Mesothelial cell of epicardium (in vitro differentiated cells): Measurements from ENCODE around the gene EPHX1. TPM values are rescaled to one million over a fixed set of nuclear protein-coding genes. Genes with fewer than 3 reads are reported as not detected.

Experiments used
- DNase-seq, 2 experiments: peaks; one replicate each; pipeline ENCODE4 v3.0.0; 2021; ENCODE audit warnings: low spot score in 2 of 2; ENCODE audit not compliant: unreplicated experiment in 2 of 2
- H3K27ac Mint-ChIP-seq: 2 replicates; pipeline ENCODE4 v1.8.0; 2021; ENCODE audit warnings: mixed read lengths
- H3K27me3 Mint-ChIP-seq: 2 replicates; pipeline ENCODE4 v1.8.0; 2021; ENCODE audit warnings: low read depth, mixed read lengths
- H3K36me3 Mint-ChIP-seq: 2 replicates; pipeline ENCODE4 v1.8.0; 2021; ENCODE audit warnings: mixed read lengths
- H3K4me1 Mint-ChIP-seq: 2 replicates; pipeline ENCODE4 v1.8.0; 2021; ENCODE audit warnings: mixed read lengths
- H3K4me3 Mint-ChIP-seq: 2 replicates; pipeline ENCODE4 v1.8.0; 2021; ENCODE audit warnings: mild to moderate bottlenecking, moderate library complexity, mixed read lengths
- H3K9me3 Mint-ChIP-seq: 2 replicates; pipeline ENCODE4 v1.8.0; 2021; ENCODE audit warnings: mixed read lengths
- total RNA-seq: library from RNA; stranded (reverse); gene quantifications from 3 replicates; pipeline ENCODE4 v1.2.1, GENCODE V29; 2021
- TF ChIP-seq, protein P1 (sequence below): fragments of 200-600 bp; sonication (generic); IDR thresholded peaks from one replicate; pipeline ENCODE4 v1.5.0; 2021; ENCODE audit warnings: antibody characterized with exemption; ENCODE audit not compliant: unreplicated experiment

Gene EPHX1
- total RNA-seq, 1 donor from 2014 or later, result 35.9 TPM

DNA sequence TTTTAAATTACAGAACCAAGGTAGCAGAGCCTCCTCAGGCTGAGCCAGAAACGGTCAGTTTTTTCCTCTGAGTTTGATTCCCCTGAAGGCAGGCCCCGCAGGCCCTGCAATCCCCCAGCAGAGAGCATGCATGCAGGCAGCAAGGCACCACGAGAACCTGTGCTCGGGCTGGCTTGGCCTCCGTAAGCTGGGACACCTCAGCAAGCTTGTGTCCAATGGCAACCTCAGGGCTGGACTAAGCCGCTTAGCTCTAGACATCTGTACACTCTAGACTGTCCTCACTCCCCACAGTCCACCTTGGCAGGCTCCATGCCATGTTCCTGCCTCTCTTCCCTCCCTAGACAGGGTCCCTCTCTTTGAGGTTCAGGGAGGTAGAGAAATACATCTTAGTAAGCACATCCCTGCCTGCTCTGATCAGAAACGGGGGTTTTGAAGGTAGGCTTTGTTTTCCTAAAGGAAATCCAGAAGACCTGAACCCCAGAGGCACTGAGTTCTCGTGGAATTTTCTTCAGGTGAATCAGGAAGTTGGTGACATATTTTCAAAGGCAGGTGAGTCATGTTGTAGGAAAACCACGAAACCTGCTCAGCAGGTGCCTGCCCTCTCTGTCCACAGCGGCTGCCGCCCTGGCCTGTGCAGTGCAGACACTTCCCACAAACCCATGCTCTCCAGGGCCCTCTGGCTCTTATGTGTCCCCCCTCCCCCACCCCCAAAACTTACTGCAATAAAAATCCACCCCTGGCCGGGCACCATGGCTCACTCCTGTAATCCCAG, 65.3 kb downstream of the EPHX1 start:
- H3K4me3 Mint-ChIP-seq, result no peak overlapping the region
- no peaks in the 10 kb centered on the region for H3K27me3 Mint-ChIP-seq
- TF ChIP-seq, protein P1, sequence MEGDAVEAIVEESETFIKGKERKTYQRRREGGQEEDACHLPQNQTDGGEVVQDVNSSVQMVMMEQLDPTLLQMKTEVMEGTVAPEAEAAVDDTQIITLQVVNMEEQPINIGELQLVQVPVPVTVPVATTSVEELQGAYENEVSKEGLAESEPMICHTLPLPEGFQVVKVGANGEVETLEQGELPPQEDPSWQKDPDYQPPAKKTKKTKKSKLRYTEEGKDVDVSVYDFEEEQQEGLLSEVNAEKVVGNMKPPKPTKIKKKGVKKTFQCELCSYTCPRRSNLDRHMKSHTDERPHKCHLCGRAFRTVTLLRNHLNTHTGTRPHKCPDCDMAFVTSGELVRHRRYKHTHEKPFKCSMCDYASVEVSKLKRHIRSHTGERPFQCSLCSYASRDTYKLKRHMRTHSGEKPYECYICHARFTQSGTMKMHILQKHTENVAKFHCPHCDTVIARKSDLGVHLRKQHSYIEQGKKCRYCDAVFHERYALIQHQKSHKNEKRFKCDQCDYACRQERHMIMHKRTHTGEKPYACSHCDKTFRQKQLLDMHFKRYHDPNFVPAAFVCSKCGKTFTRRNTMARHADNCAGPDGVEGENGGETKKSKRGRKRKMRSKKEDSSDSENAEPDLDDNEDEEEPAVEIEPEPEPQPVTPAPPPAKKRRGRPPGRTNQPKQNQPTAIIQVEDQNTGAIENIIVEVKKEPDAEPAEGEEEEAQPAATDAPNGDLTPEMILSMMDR, result no peak
- no peak for DNase-seq
- H3K9me3 Mint-ChIP-seq, result no peaks in the 10 kb centered on the region
- H3K36me3 Mint-ChIP-seq, result peaks cover 14% of the 10 kb centered on the region
- peak overlapping the region; percentile 73 for H3K27ac Mint-ChIP-seq
- H3K4me1 Mint-ChIP-seq, result peaks cover 5% of the 10 kb centered on the region

DNA sequence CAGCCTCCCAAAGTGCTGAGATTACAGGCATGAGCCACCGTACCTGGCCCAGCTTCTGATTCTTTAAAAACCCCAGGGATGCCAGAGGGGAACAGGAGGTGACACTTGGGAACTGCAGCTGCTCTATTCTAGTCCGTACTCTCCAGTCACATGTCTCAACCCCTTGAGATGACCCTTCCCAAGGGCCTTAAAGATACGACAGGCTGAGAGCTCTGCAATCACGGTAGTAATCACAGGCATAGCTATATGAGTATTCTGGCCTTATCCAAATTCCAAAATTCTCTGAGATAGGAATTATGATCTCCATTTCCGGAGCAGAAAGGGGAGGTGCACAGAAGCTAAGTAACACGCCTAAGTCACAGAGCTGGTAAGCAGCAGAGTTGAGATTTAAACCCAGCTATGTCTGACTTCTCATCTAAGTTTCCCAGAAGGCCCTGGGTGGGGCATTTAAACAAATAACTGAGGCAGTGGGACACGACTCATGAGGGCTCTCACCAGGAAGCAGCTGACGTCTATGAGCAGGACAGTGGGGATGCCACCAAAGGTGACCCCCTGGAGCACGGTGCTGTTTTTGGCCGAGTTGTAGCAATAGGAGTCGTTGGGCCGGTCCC, 67.1 kb downstream of the EPHX1 start:
- peaks cover 15% of the 10 kb centered on the region for H3K4me1 Mint-ChIP-seq
- no peaks in the 10 kb centered on the region for H3K9me3 Mint-ChIP-seq
- DNase-seq, result no peak
- no peak overlapping the region for H3K27ac Mint-ChIP-seq
- TF ChIP-seq, protein P1, result no peak
- peaks cover 6% of the 10 kb centered on the region for H3K36me3 Mint-ChIP-seq
- H3K27me3 Mint-ChIP-seq, result no peaks in the 10 kb centered on the region
- H3K4me3 Mint-ChIP-seq, result no peak overlapping the region

DNA sequence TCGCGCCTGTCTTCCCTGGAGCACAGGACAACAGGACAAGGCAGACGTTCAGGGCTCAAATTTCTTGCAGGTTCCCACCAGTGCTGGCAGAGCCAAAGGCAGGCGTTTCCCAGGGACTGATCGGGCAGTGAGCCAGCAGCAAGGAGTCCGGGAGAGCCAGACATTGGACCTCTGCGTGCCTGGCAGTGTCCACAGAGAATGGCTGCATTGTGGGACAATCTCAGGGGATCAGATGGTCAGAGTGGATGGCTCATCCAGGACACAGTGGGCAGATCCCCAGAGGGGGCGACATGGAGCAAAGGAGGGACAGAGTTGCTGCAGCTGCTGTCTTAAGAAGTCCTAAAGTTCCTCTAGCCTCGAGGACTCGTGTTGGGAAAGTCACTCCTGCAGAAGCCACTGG, 67.7 kb downstream of the EPHX1 start:
- DNase-seq, result peak in 1 of 2 experiments; percentile 57
- Mint-ChIP-seq H3K9me3 (no peaks in the 10 kb centered on the region), H3K36me3 (peaks cover 6% of the 10 kb centered on the region), H3K27ac (no peak overlapping the region), H3K4me1 (peaks cover 15% of the 10 kb centered on the region), H3K4me3 (no peak overlapping the region), H3K27me3 (no peaks in the 10 kb centered on the region)
- TF ChIP-seq, protein P1, result no peak

DNA sequence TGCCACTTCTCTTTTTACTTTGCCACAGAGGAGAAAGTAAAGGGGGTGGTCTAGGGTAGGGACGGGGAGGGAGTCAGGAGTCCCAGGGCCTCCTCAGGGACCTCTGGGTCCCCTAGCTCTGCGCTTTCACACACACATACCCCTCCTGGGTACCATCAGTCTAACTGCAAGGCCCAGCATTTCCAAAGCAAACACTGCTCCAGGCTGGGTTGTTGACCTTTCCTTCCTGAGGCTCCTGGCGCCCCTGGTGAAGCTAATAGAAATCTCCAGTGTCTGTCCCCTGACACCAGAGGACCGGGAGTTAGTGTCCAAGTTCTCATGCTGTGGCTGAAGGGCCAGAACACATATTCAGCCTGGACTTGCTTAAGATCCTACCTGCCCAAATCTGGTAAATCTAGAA, 68.4 kb downstream of the EPHX1 start:
- TF ChIP-seq, protein P1, result no peak
- no peak overlapping the region for H3K4me3 Mint-ChIP-seq
- DNase-seq, result no peak
- H3K9me3 Mint-ChIP-seq, result no peaks in the 10 kb centered on the region
- H3K27me3 Mint-ChIP-seq, result no peaks in the 10 kb centered on the region
- peaks cover 6% of the 10 kb centered on the region for H3K36me3 Mint-ChIP-seq
- peaks cover 18% of the 10 kb centered on the region for H3K4me1 Mint-ChIP-seq
- no peak overlapping the region for H3K27ac Mint-ChIP-seq

DNA sequence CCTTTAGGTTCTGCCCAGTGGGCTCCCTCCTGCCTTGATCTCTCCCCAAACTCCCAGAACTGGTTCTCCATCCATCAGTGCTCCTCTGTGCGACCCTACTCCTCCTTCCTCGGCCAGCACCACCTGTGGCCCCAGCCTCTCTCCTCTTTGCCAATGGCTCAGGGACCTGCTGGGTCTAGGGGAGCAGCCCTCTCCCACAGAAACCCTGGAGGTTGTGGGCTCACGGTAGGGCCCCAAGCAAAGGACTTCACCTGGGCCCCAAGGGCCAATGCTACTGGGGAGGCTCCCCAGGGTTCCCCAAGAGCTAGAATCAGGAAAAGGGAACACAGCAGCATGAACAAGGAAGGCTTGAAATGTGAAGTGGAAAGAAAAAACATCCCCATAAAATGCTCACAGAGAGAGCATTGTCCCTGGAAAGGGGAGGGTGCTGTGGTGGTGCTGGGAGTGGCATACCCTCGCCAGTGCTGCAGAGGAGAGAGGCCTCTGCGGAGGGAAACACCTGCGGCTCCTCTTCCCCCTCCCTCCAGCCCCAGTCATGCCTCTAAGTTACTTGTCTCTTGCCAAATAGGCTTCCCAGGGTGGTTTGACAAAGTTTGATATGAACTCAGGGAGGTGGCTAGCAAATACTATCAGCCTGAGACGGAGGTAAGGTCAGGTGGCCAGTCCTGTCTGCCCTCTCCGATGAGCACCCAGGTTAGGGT, 69.7 kb downstream of the EPHX1 start:
- Mint-ChIP-seq H3K4me1 (peaks cover 18% of the 10 kb centered on the region), H3K27ac (peak overlapping the region; percentile 7), H3K27me3 (no peaks in the 10 kb centered on the region), H3K4me3 (no peak overlapping the region), H3K9me3 (no peaks in the 10 kb centered on the region), H3K36me3 (no peaks in the 10 kb centered on the region)
- no peak for DNase-seq
- TF ChIP-seq, protein P1, result no peak
